ENCODE measurements around the gene CNOT6. TPM values are rescaled to one million over a fixed set of nuclear protein-coding genes. Genes with fewer than 3 reads are reported as not detected.

CNOT6 gene
- total RNA-seq, 1 experiment from 2014 or later: 59.1 TPM

GRCh38 chr5:180586870-180587269, 92.7 kb downstream of the CNOT6 start:
- Histone ChIP-seq H3K27me3 (ENCODE audit: insufficient read depth, low read length) (no peaks in the 10 kb centered on the region), H3K9me2 (ENCODE audit: insufficient read depth) (no peaks in the 10 kb centered on the region), H4K20me1 (ENCODE audit: insufficient read depth) (no peaks in the 10 kb centered on the region), H2AFZ (ENCODE audit: low read depth, low read length, poor library complexity, severe bottlenecking) (no peak overlapping the region), H3K27ac (ENCODE audit: low read depth, low read length) (no peak overlapping the region), H3K4me1 (ENCODE audit: control insufficient read depth in 1 of 2, insufficient read depth in 2 of 2, low read length in 2 of 2) (no peaks in the 10 kb centered on the region), H3K4me2 (ENCODE audit: low read length) (no peak overlapping the region), H3K4me3 (replicated peaks in 1 of 2; ENCODE audit: low read depth in 1 of 2, low read length in 2 of 2) (no peak overlapping the region), H3K36me3 (ENCODE audit: control insufficient read depth in 1 of 2, insufficient read depth in 2 of 2, low read length in 2 of 2) (no peaks in the 10 kb centered on the region), H3K9ac (ENCODE audit: low read length) (no peak overlapping the region), H3K9me3 (ENCODE audit: control insufficient read depth in 1 of 2, insufficient read depth in 1 of 2, low read depth in 1 of 2, low read length in 2 of 2) (no peaks in the 10 kb centered on the region), H3K79me2 (ENCODE audit: insufficient read depth, low read length) (no peaks in the 10 kb centered on the region)
- TF ChIP-seq EZH2phosphoT487 (IDR thresholded peaks at IDR 0.05; ENCODE audit: borderline replicate concordance): no peak
- TF ChIP-seq EZH2 (IDR thresholded peaks at IDR 0.05): no peak
- TF ChIP-seq ZNF274 (IDR thresholded peaks at IDR 0.05; ENCODE audit: low read depth, low read length): no peak
- TF ChIP-seq EGR1 (IDR thresholded peaks at IDR 0.05; ENCODE audit: low read depth): no peak
- no peak for TF ChIP-seq ZFX (IDR thresholded peaks at IDR 0.05)
- TF ChIP-seq POLR2A (IDR thresholded peaks at IDR 0.05; ENCODE audit: borderline replicate concordance, extremely low read depth, insufficient read depth, insufficient read length): no peak
- no peak for DNase-seq (ENCODE audit: low read depth, low spot score)
- no TSS peak for BruUV-seq (replicated peaks)
- ATAC-seq: no peak
- ChIA-PET POLR2A (no interaction called here), RAD21 (ENCODE audit: low non-redundant PET in 1 of 2, low total read pairs in 2 of 2, uncharacterized antibody in 2 of 2, unreplicated experiment in 2 of 2) (no interaction called here), CTCF (no interaction called here)
- intact Hi-C loops (cut with micrococcal nuclease): no loop called here

DNA sequence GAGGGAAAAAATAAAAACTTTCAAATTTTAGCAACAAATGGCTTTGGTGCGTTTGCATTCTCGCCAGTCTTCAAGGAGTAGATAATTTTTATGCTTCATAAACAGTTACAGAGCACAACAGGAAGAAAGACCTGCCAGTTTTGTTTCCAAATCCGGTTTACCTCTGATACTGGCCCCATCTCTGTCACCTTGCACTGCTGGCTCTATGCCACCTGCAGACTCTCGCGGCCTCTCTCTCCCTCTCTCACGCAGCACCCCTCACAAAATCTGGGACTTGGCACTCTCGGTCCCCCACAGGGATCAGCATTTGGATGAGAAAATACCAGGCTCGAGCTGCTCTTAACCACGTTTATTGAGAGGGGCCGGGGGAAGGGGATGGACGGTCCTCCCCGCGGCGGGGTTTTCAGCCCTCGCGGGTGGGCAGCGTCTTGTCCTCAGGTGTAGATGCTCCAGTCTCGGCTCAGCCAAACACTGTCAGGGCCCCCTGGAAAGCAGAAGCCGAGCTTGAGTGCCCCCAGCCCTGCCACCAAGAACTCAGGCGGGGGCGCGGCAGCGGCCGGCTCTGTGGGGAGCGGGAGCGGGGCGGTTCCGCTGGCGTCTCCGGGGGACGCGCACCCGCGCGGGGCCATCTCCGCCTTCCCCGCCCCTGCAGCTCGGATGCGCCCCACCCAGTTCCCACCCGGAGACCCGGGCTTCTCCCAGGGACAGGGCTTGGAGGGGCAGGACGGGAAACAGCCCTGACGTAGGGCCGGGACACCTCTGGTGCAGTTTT, 95.8 kb downstream of the CNOT6 start:
- intact Hi-C loops (cut with micrococcal nuclease): no loop called here
- H3K9ac ChIP-seq (ENCODE audit: low read length): no peak overlapping the region
- no peaks in the 10 kb centered on the region for H3K27me3 ChIP-seq (ENCODE audit: insufficient read depth, low read length)
- RAD21 ChIA-PET (ENCODE audit: low non-redundant PET in 1 of 2, low total read pairs in 2 of 2, uncharacterized antibody in 2 of 2, unreplicated experiment in 2 of 2): no interaction called here
- H3K4me2 ChIP-seq (ENCODE audit: low read length): no peak overlapping the region
- BruUV-seq (replicated peaks): no TSS peak
- H3K36me3 ChIP-seq (ENCODE audit: control insufficient read depth in 1 of 2, insufficient read depth in 2 of 2, low read length in 2 of 2): no peaks in the 10 kb centered on the region
- H3K79me2 ChIP-seq (ENCODE audit: insufficient read depth, low read length): no peaks in the 10 kb centered on the region
- no peaks in the 10 kb centered on the region for H3K9me3 ChIP-seq (ENCODE audit: control insufficient read depth in 1 of 2, insufficient read depth in 1 of 2, low read depth in 1 of 2, low read length in 2 of 2)
- H3K4me3 ChIP-seq (replicated peaks in 1 of 2; ENCODE audit: low read depth in 1 of 2, low read length in 2 of 2): no peak overlapping the region
- POLR2A ChIA-PET: no interaction called here
- ATAC-seq (no peak), DNase-seq (ENCODE audit: low read depth, low spot score) (no peak)
- H3K9me2 ChIP-seq (ENCODE audit: insufficient read depth): no peaks in the 10 kb centered on the region
- H4K20me1 ChIP-seq (ENCODE audit: insufficient read depth): no peaks in the 10 kb centered on the region
- no peak overlapping the region for H2AFZ ChIP-seq (ENCODE audit: low read depth, low read length, poor library complexity, severe bottlenecking)
- CTCF ChIA-PET: no interaction called here
- H3K4me1 ChIP-seq (ENCODE audit: control insufficient read depth in 1 of 2, insufficient read depth in 2 of 2, low read length in 2 of 2): no peaks in the 10 kb centered on the region
- no peak overlapping the region for H3K27ac ChIP-seq (ENCODE audit: low read depth, low read length)
- no peak for TF ChIP-seq ELF1 (IDR thresholded peaks at IDR 0.05; ENCODE audit: borderline replicate concordance, low read depth)
- no peak for TF ChIP-seq CTCF (IDR thresholded peaks at IDR 0.05 in 2 of 3, conservative IDR thresholded peaks at IDR 0.05 in 1 of 3; ENCODE audit: borderline replicate concordance in 1 of 3, insufficient read depth in 1 of 3, low read depth in 2 of 3, low read length in 2 of 3)
- TF ChIP-seq POLR2A (IDR thresholded peaks at IDR 0.05; ENCODE audit: borderline replicate concordance, extremely low read depth, insufficient read depth, insufficient read length): no peak
- TF ChIP-seq, protein P1, sequence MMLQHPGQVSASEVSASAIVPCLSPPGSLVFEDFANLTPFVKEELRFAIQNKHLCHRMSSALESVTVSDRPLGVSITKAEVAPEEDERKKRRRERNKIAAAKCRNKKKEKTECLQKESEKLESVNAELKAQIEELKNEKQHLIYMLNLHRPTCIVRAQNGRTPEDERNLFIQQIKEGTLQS (IDR thresholded peaks at IDR 0.05): no peak
- TF ChIP-seq CBX3 (IDR thresholded peaks at IDR 0.05; ENCODE audit: low read depth): no peak
- TF ChIP-seq SP1 (IDR thresholded peaks at IDR 0.05; ENCODE audit: low read depth): no peak
- no peak for TF ChIP-seq ZNF274 (IDR thresholded peaks at IDR 0.05; ENCODE audit: low read depth, low read length)
- no peak for TF ChIP-seq EZH2 (IDR thresholded peaks at IDR 0.05)
- no peak for TF ChIP-seq EGR1 (IDR thresholded peaks at IDR 0.05; ENCODE audit: low read depth)
- TF ChIP-seq FOSL1 (IDR thresholded peaks at IDR 0.05; ENCODE audit: low read depth): no peak
- no peak for TF ChIP-seq POLR2AphosphoS5 (IDR thresholded peaks at IDR 0.05; ENCODE audit: low read depth, low read length)
- TF ChIP-seq JUND (IDR thresholded peaks at IDR 0.05): no peak
- TF ChIP-seq SIN3A (IDR thresholded peaks at IDR 0.05; ENCODE audit: low read depth): no peak
- TF ChIP-seq, protein P2, sequence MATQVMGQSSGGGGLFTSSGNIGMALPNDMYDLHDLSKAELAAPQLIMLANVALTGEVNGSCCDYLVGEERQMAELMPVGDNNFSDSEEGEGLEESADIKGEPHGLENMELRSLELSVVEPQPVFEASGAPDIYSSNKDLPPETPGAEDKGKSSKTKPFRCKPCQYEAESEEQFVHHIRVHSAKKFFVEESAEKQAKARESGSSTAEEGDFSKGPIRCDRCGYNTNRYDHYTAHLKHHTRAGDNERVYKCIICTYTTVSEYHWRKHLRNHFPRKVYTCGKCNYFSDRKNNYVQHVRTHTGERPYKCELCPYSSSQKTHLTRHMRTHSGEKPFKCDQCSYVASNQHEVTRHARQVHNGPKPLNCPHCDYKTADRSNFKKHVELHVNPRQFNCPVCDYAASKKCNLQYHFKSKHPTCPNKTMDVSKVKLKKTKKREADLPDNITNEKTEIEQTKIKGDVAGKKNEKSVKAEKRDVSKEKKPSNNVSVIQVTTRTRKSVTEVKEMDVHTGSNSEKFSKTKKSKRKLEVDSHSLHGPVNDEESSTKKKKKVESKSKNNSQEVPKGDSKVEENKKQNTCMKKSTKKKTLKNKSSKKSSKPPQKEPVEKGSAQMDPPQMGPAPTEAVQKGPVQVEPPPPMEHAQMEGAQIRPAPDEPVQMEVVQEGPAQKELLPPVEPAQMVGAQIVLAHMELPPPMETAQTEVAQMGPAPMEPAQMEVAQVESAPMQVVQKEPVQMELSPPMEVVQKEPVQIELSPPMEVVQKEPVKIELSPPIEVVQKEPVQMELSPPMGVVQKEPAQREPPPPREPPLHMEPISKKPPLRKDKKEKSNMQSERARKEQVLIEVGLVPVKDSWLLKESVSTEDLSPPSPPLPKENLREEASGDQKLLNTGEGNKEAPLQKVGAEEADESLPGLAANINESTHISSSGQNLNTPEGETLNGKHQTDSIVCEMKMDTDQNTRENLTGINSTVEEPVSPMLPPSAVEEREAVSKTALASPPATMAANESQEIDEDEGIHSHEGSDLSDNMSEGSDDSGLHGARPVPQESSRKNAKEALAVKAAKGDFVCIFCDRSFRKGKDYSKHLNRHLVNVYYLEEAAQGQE (IDR thresholded peaks at IDR 0.05; ENCODE audit: low read depth): no peak

Measured in HCT116 (cell line).